Measurements from ENCODE around the gene PDCD1LG2. TPM values are rescaled to one million over a fixed set of nuclear protein-coding genes. Genes with fewer than 3 reads are reported as not detected.
A peak's percentile ranks its signal among the peaks of the same experiment; 100 is the strongest.
"Not testable (repeated sequence)": the region's sequence is repeated elsewhere in the genome, so short reads cannot be mapped to it uniquely, and the experiment has no call there.

The PDCD1LG2 gene
- total RNA-seq: under 0.01 TPM

GRCh38 chr9:5510360-5510931 lies at the start of gene PDCD1LG2:
PDCD1LG2 (plus strand) TSS chr9:5510531; CDS start chr9:5522547, 12,016 bp downstream.
- DNase-seq (ENCODE audit: low read depth in 2 of 3, low spot score in 2 of 3): no peak

GRCh38 chr9:5464831-5465330 lies 45.5 kb upstream of the PDCD1LG2 start:
- not testable (repeated sequence) for DNase-seq (ENCODE audit: low read depth in 2 of 3, low spot score in 2 of 3)

GRCh38 chr9:5466005-5466404 lies 44.3 kb upstream of the PDCD1LG2 start:
- DNase-seq (ENCODE audit: low read depth in 2 of 3, low spot score in 2 of 3): no peak

- DNase-seq (ENCODE audit: low read depth in 2 of 3, low spot score in 2 of 3): no peak
These were observed 43.6 kb upstream of the PDCD1LG2 start for GRCh38 chr9:5466766-5467165.

DNA sequence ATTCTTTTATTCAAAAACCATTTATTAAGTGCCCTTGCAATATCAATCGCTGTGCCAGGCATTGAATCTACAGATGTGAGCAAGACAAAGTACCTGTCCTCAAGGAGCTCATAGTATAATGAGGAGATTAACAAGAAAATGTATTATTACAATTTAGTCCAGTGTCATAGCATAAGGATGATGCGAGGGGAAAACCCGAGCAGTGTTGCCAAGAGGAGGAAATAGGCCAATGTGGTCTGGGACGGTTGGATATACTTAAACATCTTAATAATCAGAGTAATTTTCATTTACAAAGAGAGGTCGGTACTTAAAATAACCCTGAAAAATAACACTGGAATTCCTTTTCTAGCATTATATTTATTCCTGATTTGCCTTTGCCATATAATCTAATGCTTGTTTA lies 41.5 kb upstream of the PDCD1LG2 start:
- no peak for DNase-seq (ENCODE audit: low read depth in 2 of 3, low spot score in 2 of 3)

- DNase-seq (ENCODE audit: low read depth in 2 of 3, low spot score in 2 of 3): no peak
These were observed 40.2 kb upstream of the PDCD1LG2 start for GRCh38 chr9:5470122-5470521.

DNA sequence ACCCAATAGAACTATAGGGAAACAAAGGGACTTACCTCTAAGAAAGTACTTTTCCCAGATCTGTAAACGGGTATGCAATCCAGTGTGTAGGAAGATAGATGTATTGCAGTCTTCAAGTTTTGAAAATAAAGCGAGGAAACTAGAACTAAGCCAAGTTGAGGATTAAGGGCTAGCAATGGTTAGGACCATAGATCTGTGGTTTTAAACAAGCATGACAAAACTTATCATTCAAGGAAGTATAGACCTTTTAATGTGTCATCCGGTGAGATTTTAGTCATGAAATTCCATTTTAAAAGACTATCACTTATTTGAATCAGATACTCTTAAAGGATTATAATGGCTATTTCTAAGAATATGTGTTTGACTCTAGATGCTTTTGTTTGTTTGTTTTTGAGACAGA lies 39.5 kb upstream of the PDCD1LG2 start:
- DNase-seq (ENCODE audit: low read depth in 2 of 3, low spot score in 2 of 3): no peak

DNA sequence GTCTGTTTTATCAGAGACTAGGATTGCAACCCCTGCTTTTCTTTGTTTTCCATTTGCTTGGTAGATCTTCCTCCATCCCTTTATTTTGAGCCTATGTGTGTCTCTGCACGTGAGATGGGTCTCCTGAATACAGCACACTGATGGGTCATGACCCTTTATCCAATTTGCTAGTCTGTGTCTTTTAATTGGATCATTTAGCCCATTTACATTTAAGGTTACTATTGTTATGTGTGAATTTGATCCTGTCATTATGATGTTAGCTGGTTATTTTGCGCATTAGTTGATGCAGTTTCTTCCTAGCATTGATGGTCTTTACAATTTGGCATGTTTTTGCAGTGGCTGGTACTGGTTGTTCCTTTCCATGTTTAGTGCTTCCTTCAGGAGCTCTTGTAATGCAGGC lies 34.7 kb upstream of the PDCD1LG2 start:
- DNase-seq (ENCODE audit: low read depth in 2 of 3, low spot score in 2 of 3): not testable (repeated sequence)

GRCh38 chr9:5478206-5478605 lies 32.1 kb upstream of the PDCD1LG2 start:
- no peak for DNase-seq (ENCODE audit: low read depth in 2 of 3, low spot score in 2 of 3)

DNA sequence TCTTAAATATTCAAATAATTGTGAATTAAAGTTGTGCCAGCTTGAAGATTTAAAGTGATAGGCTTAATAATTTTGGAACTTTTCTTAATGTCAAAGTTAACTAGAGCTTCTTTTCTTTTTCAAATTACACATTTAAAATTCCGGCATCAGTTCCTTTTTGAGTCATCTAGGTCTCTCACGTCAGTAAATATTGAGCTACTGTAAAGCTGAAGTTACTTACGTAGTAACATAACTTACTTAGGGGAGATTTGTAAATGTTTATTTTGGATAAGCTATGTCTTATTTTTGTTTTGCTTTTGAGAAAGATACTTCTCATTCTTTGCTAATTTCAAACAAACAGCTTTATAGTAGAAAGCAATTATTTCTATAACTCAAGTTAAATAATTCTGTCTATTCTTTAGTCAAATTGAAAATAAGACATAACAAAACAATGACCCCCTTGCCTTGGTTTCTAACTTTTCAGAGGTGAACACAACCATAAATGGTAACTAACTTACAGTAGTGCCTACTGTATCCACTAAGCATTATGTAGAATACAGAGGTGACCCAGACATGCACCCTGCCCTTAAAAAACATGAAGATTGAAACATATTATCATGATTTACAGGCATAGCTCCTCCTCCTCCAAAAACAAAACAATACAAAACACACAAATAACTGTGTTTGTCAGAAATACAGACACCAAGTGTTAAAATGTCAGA lies 30.2 kb upstream of the PDCD1LG2 start:
- DNase-seq (ENCODE audit: low read depth in 2 of 3, low spot score in 2 of 3): no peak

GRCh38 chr9:5480919-5481318 lies 29.4 kb upstream of the PDCD1LG2 start:
- no peak for DNase-seq (ENCODE audit: low read depth in 2 of 3, low spot score in 2 of 3)

GRCh38 chr9:5481322-5482040 lies 28.9 kb upstream of the PDCD1LG2 start:
- peak in 1 of 3 donors; percentile 23 for DNase-seq (ENCODE audit: low read depth in 2 of 3, low spot score in 2 of 3)

GRCh38 chr9:5482194-5482593 lies 28.1 kb upstream of the PDCD1LG2 start:
- DNase-seq (ENCODE audit: low read depth in 2 of 3, low spot score in 2 of 3): no peak

DNA sequence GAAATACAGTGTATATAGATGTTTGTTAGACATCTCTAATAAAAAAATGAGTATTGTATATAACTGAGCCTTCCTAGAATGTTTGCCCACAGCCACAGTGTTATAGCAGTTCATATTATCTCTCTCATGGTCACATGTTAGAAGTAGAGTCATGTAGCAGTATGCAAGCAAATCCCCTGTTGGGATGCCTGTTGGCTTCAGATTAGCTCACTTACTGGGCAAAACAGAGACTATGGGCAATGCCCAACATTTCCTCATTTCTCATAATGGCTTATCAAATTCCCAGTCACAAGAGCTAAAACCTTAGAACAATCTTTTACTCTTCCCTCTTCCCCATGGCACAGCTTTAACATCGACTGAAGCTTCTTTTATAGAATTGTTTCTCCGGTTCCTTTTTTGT lies 27.0 kb upstream of the PDCD1LG2 start:
- DNase-seq (ENCODE audit: low read depth in 2 of 3, low spot score in 2 of 3): no peak

GRCh38 chr9:5485378-5486085 lies 24.8 kb upstream of the PDCD1LG2 start:
- no peak for DNase-seq (ENCODE audit: low read depth in 2 of 3, low spot score in 2 of 3)

GRCh38 chr9:5486988-5487387 lies 23.3 kb upstream of the PDCD1LG2 start:
- DNase-seq (ENCODE audit: low read depth in 2 of 3, low spot score in 2 of 3): no peak

DNA sequence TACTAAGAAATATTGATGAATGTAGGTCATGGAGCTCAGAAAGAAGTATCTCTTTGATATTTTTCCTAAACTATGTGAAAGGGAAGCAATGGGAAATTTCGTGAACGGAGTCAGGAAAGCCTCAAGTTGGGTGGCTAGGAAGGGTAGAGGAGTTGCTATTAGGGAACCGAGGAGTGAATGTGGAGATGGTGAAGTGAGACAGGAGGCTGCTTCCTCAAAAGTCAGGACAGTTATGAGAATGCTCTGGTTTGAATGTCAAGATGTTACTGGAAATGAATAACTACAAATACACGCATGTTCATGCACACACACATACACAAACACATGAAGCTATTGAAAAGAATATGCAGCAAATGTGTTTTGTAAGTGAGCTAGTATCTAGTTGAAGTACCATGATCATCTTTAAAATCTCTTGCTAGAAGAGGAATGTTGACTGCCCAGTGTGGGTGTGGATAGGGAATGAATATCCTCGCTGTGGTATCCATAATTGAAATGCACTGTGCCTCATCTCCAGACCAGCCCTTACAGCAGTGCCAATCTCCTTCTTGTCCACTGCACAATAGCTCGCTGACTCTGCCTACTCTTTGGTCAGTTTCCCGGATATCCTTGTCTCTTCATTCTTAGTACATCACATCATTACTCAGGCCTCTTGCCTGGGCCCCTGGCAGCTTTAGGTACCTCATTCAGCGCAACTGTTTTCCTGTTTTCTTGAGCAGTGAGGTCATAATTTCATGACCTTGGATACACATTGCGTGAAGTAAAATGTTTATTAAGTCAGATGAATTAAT lies 21.9 kb upstream of the PDCD1LG2 start:
- DNase-seq (ENCODE audit: low read depth in 2 of 3, low spot score in 2 of 3): no peak

GRCh38 chr9:5489630-5490490 lies 20.5 kb upstream of the PDCD1LG2 start:
- DNase-seq (ENCODE audit: low read depth in 2 of 3, low spot score in 2 of 3): no peak

DNA sequence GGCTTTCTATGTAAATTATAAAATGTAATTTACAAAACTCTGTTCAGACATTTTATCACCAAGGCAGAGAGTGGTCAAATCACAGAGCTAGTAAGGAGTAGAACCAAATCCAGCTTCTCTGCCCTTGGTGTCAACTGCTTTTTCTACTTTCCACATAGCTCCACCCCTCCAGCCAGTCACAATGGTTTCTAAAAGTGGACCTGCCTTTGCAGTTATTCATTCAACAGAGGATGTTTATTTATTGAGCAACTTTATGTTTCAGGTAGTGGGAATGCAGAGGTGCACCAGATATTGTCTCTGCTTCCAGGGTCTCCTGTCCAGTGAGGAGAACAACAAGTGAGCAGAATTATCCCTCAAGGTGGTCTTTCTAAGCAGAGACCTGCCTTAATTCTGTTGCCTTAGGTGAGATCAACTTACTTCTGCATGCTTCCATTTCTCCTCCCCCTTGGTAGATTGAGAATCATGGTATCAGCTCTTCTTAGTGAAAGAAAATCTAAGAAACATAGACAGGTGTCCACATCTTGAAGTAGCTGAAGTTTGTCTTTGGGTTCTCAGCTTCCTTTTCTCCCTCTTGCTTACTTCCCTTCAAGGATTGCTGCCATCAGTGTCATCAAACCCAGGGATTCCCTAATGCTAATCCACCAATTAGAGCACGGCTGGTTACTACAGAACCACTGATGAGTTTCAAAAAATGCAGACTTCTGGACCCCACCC lies 17.2 kb upstream of the PDCD1LG2 start:
- DNase-seq (ENCODE audit: low read depth in 2 of 3, low spot score in 2 of 3): no peak
